K562 (cell line): Measurements from ENCODE around the gene GPAT3. TPM values are rescaled to one million over a fixed set of nuclear protein-coding genes. Genes with fewer than 3 reads are reported as not detected.

ENCODE experiments used
- ATF6 ChIP-seq: sonication (generic); formaldehyde crosslinking; IDR thresholded peaks from 2 replicates; pipeline ENCODE4 v1.4.0; 2020; ENCODE audit warnings: mild to moderate bottlenecking, missing genetic modification reagents
- EHMT2 ChIP-seq: fragments of 450-650 bp; IDR thresholded peaks from 2 replicates; pipeline ENCODE4 v1.6.1; 2018; ENCODE audit warnings: antibody characterized with exemption
- HNRNPK ChIP-seq: fragments of 200-400 bp; formaldehyde crosslinking; IDR thresholded peaks from one replicate; pipeline ENCODE4 v1.6.1; 2018; ENCODE audit warnings: mild to moderate bottlenecking, low read depth, low read length; ENCODE audit not compliant: poor library complexity, severe bottlenecking
- IFI16 ChIP-seq: fragments of 250-450 bp; sonication (Bioruptor Pico); IDR thresholded peaks from 2 replicates; pipeline ENCODE4 v2.1.2; 2022; ENCODE audit warnings: mild to moderate bottlenecking, inconsistent platforms
- KDM4B ChIP-seq, 2 experiments: fragments of 450-650 bp in 1 of 2; sonication (generic) in 1 of 2; IDR thresholded peaks; 2 replicates each; pipeline ENCODE4 v1.6.1; 2016 to 2017; ENCODE audit warnings: borderline replicate concordance in 2 of 2, antibody characterized with exemption in 1 of 2, low read depth in 1 of 2, mild to moderate bottlenecking in 1 of 2
- MBD2 ChIP-seq: sonication (generic); IDR thresholded peaks from 2 replicates; pipeline ENCODE4 v1.6.1; 2016; ENCODE audit warnings: low read depth, borderline replicate concordance
- PHF20 ChIP-seq: fragments of 450-650 bp; IDR thresholded peaks from 2 replicates; pipeline ENCODE4 v1.6.1; 2018; ENCODE audit not compliant: partially characterized antibody
- PREB ChIP-seq: sonication (generic); formaldehyde crosslinking; IDR thresholded peaks from 2 replicates; pipeline ENCODE4 v1.8.1; 2023; ENCODE audit warnings: mild to moderate bottlenecking, missing genetic modification reagents
- RBM17 ChIP-seq: fragments of 200-400 bp; formaldehyde crosslinking; IDR thresholded peaks from 2 replicates; pipeline ENCODE4 v1.6.1; 2017; ENCODE audit warnings: low read depth, mild to moderate bottlenecking, low read length, borderline replicate concordance
- USF2 ChIP-seq: sonication (generic); formaldehyde crosslinking; IDR thresholded peaks from 2 replicates; pipeline ENCODE4 v1.5.0; 2020; ENCODE audit warnings: missing genetic modification reagents
- ZBTB8A ChIP-seq: fragments of 450-650 bp; IDR thresholded peaks from 2 replicates; pipeline ENCODE4 v1.6.1; 2018; ENCODE audit warnings: mild to moderate bottlenecking, moderate library complexity; ENCODE audit not compliant: partially characterized antibody
- ZC3H11A ChIP-seq: IDR thresholded peaks from 2 replicates; pipeline ENCODE4 v1.6.1; 2012; ENCODE audit warnings: low read depth, low read length, improper control_type of control experiment
- ZKSCAN8 ChIP-seq: fragments of 200-800 bp; sonication (Bioruptor generic); IDR thresholded peaks from 2 replicates; pipeline ENCODE4 v1.6.1; 2016; ENCODE audit warnings: missing genetic modification characterization, missing compliant biosample characterization
- ZNF12 ChIP-seq: sonication (generic); formaldehyde crosslinking; IDR thresholded peaks from 2 replicates; pipeline ENCODE4 v1.4.0; 2020; ENCODE audit warnings: mild to moderate bottlenecking, missing genetic modification reagents
- ZNF24 ChIP-seq: fragments of 450-650 bp; IDR thresholded peaks from 2 replicates; pipeline ENCODE4 v1.6.1; 2016
- ZNF584 ChIP-seq: fragments of 200-800 bp; sonication (Bioruptor generic); IDR thresholded peaks from 2 replicates; pipeline ENCODE4 v1.6.1; 2016; ENCODE audit warnings: low read depth, mild to moderate bottlenecking, missing genetic modification characterization, missing compliant biosample characterization
- ZNF766 ChIP-seq: fragments of 200-800 bp; sonication (Bioruptor generic); conservative IDR thresholded peaks from 2 replicates; pipeline ENCODE4 v1.6.1; 2016; ENCODE audit warnings: missing genetic modification characterization, missing compliant biosample characterization
- ZNF830 ChIP-seq: fragments of 250-450 bp; sonication (Bioruptor Pico); IDR thresholded peaks from 2 replicates; pipeline ENCODE4 v1.5.0; 2021; ENCODE audit warnings: mild to moderate bottlenecking
- polyA plus RNA-seq, 8 experiments: library from polyadenylated mRNA; depleted of rRNA in 4 of 8; stranded (reverse) in 5 of 8; unstranded in 3 of 8; fragments of >200 nt; fragmentation: Nextera tagmentation in 2 of 8; fragmentation: Illumina TruSeq in 1 of 8; extraction: Ambion mirVana in 2 of 8; extraction: Trizol in 1 of 8; gene quantifications; 2 replicates each; pipeline versions ENCODE4 v1.2.1 to v1.2.3, GENCODE V29; 2011 to 2014; ENCODE audit warnings: inconsistent platforms in 1 of 8, missing spikeins in 1 of 8
- total RNA-seq, 7 experiments: library from RNA; depleted of rRNA in 6 of 7; stranded (reverse); fragments of >200 nt in 6 of 7; fragmentation: Illumina TruSeq in 2 of 7; extraction: Trizol in 2 of 7; gene quantifications; 2 replicates each; pipeline versions ENCODE4 v1.2.1 to v1.2.3, GENCODE V29; 2011 to 2021; ENCODE audit warnings: low replicate concordance in 1 of 7
- TF ChIP-seq, protein P1 (sequence below): fragments of 450-650 bp; IDR thresholded peaks from 2 replicates; pipeline ENCODE4 v1.6.1; 2016; ENCODE audit warnings: low read depth, mild to moderate bottlenecking, moderate library complexity
- TF ChIP-seq, protein P2 (sequence below): fragments of 250-450 bp; sonication (Bioruptor Pico); IDR thresholded peaks from 2 replicates; pipeline ENCODE4 v1.9.0; 2021; ENCODE audit warnings: mild to moderate bottlenecking
- TF ChIP-seq, protein P3 (sequence below): fragments of 450-650 bp; IDR thresholded peaks from 2 replicates; pipeline ENCODE4 v1.7.0; 2016; ENCODE audit warnings: borderline replicate concordance

GPAT3 gene
- total and polyA plus RNA-seq, 9 of the 15 experiments (the other 6 are each of a cell fraction or from before 2014, with no cell fraction given): 4.1 to 16.1 (median 13.1) TPM

DNA sequence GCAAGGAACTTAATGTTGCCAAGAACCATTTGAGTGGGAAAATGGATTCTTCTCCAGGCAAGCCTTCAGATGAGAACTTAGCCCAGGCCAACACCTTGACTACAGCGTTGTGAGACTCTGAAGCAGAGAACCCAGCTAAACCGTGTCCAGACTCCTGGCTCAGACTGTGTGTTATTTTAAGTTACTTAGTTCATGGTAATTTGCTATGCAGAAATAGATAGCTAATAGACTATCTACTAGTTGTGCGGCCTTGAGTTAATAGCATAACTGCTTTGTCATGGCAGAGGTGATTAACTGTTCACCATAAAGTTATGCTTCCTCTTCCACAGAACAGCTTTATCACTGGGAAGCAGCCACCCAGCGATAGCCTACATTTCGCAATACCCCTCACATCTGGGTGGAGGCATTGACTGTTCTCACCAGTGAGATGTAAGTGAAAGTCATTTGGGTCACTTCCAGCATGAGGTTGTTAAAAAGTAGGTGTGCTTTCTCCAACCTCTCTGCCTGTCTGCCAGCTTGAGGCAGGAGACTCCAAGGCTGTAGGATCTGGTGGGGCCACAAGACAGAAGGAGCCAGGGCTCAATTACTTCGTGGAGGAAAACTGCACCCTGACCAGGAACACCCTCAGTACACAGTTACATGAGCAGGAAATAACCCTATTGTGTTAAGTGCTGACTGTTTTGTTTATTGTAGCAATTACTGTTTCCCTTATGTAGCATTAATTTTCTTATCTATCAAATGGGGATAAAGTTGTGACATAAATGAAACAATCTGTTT lies 94.2 kb downstream of the GPAT3 start (continued):
- TF ChIP-seq, protein P1, sequence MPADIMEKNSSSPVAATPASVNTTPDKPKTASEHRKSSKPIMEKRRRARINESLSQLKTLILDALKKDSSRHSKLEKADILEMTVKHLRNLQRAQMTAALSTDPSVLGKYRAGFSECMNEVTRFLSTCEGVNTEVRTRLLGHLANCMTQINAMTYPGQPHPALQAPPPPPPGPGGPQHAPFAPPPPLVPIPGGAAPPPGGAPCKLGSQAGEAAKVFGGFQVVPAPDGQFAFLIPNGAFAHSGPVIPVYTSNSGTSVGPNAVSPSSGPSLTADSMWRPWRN: peak; percentile 82
- TF ChIP-seq RBM17: no peak
- peak; percentile 81; the same call in 1 of the 2 replicates for TF ChIP-seq ZKSCAN8
- TF ChIP-seq ZNF830: no peak
- no peak for TF ChIP-seq ATF6
- TF ChIP-seq IFI16 (CRISPR knock-in tag): no peak
- TF ChIP-seq ZC3H11A: no peak
- TF ChIP-seq, protein P2, sequence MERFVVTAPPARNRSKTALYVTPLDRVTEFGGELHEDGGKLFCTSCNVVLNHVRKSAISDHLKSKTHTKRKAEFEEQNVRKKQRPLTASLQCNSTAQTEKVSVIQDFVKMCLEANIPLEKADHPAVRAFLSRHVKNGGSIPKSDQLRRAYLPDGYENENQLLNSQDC (CRISPR knock-in tag): no peak
- TF ChIP-seq, protein P3, sequence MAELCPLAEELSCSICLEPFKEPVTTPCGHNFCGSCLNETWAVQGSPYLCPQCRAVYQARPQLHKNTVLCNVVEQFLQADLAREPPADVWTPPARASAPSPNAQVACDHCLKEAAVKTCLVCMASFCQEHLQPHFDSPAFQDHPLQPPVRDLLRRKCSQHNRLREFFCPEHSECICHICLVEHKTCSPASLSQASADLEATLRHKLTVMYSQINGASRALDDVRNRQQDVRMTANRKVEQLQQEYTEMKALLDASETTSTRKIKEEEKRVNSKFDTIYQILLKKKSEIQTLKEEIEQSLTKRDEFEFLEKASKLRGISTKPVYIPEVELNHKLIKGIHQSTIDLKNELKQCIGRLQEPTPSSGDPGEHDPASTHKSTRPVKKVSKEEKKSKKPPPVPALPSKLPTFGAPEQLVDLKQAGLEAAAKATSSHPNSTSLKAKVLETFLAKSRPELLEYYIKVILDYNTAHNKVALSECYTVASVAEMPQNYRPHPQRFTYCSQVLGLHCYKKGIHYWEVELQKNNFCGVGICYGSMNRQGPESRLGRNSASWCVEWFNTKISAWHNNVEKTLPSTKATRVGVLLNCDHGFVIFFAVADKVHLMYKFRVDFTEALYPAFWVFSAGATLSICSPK: no peak
- no peak for TF ChIP-seq PREB (CRISPR knock-in tag)
- peak; percentile 82; the same call in 1 of the 2 replicates for TF ChIP-seq EHMT2
- TF ChIP-seq KDM4B (IDR thresholded peaks at IDR 0.05; ENCODE audit: borderline replicate concordance in 2 of 2, low read depth in 1 of 2): peak in 1 of 2 experiments; percentile 84; a peak in 1 of 4 replicates
- peak; percentile 97 for TF ChIP-seq ZNF766
- TF ChIP-seq PHF20: no peak
- no peak for TF ChIP-seq HNRNPK
- TF ChIP-seq ZNF584 (CRISPR knock-in tag): peak; percentile 81
- no peak for TF ChIP-seq ZNF12 (CRISPR knock-in tag)
- no peak for TF ChIP-seq ZNF24
- TF ChIP-seq MBD2: peak; percentile 87
- no peak for TF ChIP-seq ZBTB8A
- no peak for TF ChIP-seq USF2 (CRISPR knock-in tag)
